HG03558 (cell line): ENCODE measurements around the gene VRK3.

Source experiments
- ATAC-seq: cut with Tn5 transposase; IDR thresholded peaks from one replicate; pipeline ENCODE4 v1.9.1; 2021; ENCODE audit warnings: moderate number of reproducible peaks; ENCODE audit not compliant: unreplicated experiment; ENCODE audit errors: extremely low read depth

VRK3 gene

DNA sequence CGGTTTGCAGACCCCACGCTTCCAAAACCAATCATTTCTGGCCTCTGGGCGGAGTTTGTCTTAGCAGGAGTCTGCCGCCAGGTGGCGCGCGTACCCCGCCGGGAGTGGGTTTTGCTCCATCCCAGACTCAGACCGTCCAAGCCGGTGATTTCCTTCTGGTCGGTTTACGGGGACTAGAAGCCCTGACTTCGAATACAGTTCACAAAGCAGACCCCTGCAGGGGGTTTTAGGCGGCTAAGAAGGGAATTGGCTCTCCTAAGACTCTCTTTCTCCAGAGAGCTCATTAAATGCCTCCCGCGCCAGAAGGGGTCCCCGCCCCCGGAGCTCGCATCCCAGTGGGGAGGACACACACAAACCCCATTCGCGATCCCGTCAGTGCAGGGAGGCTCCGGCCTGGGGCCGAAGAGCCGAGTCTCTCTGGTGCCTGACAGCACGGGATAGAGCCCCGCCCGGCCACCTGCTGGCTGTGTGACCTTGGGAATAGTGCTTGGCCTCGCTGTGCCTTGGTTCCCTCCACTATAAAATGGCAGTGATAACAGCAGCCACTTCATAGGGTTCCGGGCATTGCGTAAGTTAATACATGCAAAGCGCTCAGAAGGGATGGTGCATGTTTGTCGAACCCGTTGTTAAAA is 87.3 kb downstream of the VRK3 start:
- no peak for ATAC-seq

DNA sequence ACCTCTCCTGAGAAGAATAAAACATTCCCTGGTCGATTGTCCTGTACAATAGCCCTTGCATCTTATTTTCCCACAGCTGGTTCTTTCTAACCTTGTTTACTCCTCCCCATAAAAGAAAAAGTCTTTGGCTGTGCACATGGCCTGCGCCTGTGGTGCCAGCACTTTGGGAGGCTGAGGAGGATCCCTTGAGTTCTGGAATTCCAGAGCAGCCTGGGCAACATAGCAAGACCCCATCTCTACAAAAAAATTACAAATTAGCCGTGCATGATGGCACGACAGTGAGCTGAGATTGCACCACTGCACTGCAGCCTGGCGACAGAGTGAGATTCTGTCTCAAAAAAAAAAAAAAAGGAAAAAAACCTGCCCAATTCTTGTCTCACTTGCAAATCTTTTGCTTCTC is 88.6 kb downstream of the VRK3 start:
- ATAC-seq, result no peak

DNA sequence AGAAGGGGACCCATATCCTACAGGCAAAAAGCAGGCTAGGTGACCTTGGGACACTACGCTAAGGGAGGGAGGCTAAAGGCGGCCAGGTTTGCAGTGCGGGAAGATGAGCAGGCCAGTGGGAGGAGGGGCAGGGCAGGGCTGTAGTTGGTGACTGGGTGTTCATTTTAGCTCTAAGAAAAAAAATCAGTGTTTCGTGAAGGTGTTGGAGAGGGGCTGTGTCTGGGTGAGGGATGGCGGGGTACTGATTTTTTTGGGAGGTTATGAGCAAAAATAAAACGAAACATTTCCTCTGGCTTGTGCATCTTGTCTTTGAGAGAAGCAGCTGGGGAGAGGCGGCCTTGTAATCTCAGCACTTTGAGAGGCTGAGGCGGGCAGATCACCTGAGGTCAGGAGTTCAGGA is 91.5 kb downstream of the VRK3 start:
- no peak for ATAC-seq

DNA sequence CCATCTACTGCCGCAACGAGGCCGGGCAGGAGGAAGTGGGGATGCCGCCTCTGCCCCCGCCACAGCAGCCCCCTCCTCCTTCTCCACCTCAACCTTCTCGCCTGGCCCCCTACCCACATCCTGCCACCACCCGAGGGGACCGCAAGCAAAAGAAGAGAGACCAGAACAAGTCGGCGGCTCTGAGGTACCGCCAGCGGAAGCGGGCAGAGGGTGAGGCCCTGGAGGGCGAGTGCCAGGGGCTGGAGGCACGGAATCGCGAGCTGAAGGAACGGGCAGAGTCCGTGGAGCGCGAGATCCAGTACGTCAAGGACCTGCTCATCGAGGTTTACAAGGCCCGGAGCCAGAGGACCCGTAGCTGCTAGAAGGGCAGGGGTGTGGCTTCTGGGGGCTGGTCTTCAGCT is 92.4 kb downstream of the VRK3 start:
- no peak for ATAC-seq

DNA sequence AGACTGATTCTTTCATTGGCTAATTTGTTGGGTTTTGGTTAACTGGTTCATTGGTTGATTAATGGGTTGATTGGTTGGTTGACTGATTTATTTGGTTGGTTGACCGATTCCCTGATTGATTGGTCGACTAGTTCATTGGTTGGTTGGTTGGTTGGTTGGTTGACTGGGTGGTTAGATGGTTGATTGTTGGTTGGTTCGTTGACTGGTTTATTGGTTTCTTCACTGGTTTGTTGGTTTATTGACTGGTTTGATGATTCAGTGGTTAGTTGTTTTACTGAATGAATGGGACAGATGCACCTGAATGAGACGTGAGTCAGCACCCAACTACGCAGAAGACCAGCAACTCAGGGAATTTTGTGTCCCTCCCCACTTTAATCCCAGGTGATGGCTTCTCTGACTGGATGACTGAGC is 93.1 kb downstream of the VRK3 start:
- no peak for ATAC-seq

DNA sequence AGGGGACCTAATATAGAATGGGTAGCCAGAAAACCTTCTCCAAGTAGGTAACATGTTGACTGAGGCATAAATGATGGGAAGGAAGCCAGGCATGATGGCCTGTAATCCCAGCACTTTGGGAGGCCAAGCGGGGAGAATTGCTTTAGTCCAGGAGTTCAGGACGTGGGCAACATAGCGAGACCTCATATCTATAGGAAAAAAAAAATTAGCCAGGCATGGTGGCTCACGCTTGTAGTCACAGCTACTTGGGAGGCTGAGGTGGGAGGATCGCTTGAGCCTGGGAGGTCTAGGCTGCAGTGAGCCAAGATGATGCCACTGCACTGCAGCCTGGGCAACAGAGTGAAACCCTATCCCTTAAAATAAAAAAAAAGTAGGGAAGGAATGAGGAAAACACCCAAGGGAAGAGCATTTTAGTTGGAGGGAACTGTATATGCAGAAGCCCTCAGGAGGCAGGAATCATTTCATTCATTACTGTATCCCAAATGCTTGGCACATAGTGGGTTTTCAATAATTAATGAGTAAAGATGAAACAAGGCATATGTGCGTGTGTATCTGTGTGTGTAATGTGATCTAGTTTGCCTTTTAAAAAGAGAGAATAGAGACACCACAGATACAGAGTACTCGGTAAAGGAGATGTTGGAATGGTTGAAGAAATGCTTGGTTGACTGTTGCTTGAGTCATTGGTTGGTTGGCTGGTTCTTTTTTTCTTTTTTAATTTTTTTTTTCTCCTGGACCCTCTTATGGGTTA is 93.7 kb downstream of the VRK3 start:
- ATAC-seq, result no peak

DNA sequence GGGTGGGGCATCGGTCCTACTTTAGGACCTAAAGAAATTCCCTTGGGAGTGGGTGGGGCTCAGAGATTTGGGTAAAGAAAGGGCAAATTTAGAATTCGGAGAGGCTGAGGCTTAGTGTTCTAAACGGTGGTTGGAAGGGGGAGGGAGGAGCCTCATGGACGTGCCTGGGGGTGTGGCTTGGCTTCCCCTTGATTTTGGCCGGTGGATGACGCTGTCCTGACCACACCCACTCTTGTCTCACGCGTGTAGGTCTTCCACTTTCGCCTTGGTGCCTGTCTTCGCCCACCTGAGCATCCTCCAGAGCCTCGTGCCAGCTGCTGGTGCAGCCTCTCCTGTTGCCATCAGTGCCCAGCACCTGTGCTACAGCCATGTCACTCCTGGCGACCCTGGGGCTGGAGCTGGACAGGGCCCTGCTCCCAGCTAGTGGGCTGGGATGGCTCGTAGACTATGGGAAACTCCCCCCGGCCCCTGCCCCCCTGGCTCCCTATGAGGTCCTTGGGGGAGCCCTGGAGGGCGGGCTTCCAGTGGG is 94.6 kb downstream of the VRK3 start:
- ATAC-seq, result no peak

DNA sequence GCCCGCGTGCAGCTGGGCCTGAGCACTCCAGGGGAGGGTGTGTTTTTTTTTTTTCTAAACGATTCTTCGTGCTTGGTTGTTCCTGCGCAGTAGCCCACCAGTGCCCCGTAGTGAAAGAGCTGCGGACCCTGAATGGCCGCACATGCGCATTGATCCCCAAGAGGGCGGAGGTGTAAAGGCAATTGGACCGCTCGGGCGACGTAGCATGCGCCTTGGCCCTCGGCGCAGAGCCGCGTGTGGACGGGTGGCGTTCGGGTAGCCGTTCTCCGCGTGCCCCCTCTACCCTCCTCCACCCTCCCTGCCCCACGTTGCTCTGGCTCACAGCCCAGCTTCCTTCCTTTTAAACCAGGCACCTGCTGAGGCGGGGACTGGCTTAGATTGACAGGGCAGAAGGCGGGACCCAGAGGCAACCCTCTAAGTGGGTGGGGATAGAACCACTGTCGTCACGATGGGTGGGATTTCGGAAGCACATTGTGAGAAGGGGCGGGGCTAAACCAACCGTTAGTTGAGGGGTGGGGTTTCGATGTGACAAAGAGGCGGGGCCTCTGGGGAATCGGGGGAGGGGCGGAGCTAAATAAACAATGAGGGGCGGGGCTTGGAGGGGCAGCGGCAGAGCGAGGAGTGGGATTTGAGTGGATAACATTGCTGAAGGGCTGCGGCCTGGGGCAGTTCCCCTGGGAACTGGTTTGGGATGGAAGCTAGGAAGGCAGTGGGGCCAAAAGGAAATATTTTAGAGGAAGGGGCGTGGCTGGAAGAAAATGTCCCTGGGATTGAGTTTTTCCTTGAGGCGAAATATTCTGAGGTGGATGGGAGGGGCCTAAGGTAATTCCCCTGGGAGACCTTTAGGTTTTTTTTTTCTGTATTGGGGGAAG is 95.3 kb downstream of the VRK3 start:
- peak; percentile 33 for ATAC-seq

DNA sequence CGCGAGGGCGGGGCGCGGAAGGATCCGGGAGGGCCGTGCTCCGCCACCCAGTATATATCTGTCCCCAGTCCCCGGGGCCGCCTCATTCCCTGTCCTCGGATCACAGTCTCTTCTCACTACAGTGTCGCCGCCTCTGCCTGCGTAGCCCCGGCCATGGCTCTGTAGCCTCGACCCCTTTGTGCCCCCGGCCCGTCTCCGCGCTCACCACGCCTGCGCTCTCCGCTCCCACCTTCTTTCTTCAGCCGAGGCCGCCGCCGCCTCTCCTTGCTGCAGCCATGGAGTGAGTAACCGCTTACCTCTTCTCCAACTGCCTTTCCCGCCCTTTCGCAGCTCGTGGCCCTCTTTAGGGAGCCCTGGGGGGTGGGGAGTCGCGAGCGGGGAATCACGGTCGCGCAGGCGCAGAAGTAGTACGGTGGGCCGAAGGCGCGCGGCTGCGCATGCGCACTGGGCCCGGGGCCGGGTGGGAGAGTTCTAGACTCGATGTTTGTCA is 96.0 kb downstream of the VRK3 start, which contains the start of the genes ATF5 and NUP62:
ATF5 (plus strand) TSS at position 85 of the 490 bp plus-strand sequence. CDS start 1,646 bp downstream, outside the sequence.
NUP62 (minus strand) TSS at position 384 of the 490 bp plus-strand sequence. CDS start 19,697 bp downstream, outside the sequence.
- ATAC-seq, result no peak

DNA sequence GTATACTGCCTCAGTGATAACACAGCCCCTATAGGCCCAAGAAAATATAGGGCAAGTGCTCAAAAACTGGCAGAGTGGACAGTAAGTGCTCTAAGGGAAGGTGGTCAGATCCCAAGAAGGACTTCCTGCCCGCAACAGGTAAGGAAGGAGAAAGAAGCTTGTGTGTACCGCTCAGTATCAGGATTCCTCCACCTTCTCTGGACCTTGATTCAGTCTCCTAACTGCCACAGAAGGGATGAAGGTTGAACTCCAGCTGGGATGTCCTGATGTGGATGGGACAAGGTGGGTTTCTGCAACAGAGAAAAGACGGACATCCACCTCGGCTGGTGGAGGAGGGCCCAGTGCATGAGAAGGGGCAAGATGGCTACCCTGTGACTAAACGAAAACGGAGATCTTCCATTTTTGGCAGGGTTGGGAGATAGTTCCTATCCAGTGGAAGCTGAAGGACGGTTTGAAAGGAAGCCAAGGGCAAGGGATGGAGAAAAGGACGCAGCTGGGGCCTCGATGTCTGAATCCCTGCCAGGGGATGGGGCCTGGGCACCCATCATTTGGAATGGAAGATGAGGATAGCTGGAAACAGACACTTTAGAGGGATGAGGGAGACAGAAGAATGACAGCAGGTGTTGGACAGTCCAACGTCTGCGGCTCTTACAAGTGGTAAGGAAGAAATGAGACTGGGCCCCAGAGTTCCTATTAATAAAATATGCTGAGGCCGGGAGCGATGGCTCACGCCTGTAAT is 97.5 kb downstream of the VRK3 start:
- no peak for ATAC-seq

DNA sequence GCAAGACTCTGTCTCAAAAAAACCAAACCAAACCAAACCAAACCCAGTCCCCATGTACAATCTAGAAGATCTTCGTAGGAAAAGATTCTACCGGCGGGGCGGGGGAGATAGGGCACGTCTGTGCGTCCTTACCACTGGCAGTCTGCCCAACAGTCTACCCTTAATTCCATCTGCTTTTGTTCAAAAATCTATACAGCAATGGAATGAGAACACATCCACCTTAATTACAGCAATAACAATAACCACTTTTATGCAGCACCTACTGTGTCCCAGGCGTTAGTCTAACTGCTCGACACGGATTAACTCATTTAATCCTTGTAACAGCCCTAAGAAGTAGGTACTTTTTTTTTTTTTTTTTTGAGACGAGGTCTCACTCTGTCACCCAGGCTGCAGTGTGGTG is 98.7 kb downstream of the VRK3 start:
- no peak for ATAC-seq
